Measurements from ENCODE around the gene RETREG2.

Gene RETREG2

DNA sequence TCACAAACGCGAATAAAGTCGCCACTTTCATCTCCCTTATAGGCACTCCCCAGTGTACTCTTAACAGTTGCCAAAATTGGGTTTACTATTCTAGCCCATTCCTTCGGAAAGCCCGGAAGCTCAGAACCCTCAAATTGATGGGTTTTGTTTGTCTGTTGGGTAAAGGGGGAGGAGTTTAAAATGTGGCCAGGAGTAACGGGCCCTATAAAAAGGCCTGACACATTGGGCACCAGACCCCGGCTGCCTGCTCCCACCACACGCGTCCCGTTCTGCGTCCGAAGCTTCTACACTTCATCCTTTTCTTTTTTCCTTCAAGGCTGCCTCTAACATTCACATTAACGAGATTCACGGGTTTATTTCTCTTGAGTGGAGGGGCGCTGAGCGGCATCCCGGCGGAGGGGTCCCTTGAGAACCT, 18.3 kb upstream of the RETREG2 start:
- TF ChIP-seq CTCF (IDR thresholded peaks at IDR 0.05; ENCODE audit: low read depth, low read length, missing control alignments) = no peak
- H3K4me3 ChIP-seq (replicated peaks; ENCODE audit: low read depth, low read length) = peak overlapping the region; percentile 57
- no peak for DNase-seq (ENCODE audit: extremely low read depth, low read depth)

GRCh38 chr2:219160186-219161017, 17.7 kb upstream of the RETREG2 start, which contains the start of gene NHEJ1:
Gene NHEJ1 (minus strand): TSS chr2:219160815. CDS start chr2:219158362, 2,453 bp downstream.
- DNase-seq (ENCODE audit: extremely low read depth, low read depth) = peak; percentile 62
- peak; percentile 96 for TF ChIP-seq CTCF (IDR thresholded peaks at IDR 0.05; ENCODE audit: low read depth, low read length, missing control alignments)
- H3K4me3 ChIP-seq (replicated peaks; ENCODE audit: low read depth, low read length) = peak within 1 kb of the TSS; percentile 57

DNA sequence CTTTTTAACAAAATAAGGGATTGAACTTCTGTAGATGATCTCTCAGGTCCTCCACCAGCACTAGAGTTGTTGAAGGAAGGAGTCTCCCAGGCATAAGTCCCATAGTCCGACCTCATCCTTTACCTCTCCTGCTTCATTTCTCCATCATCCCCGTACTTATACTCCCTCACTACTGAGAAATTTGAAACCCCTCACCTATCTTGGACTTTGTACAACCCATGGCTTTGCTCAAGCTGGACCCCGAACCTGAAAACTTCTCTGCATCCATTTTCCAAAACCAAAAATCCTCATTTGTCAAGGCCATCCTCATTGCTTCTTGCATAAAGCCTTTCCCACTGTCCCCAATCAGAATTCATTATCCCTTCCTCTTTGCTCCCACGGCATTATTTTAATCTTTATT, 17.0 kb upstream of the RETREG2 start:
- peak overlapping the region; percentile 57 for H3K4me3 ChIP-seq (replicated peaks; ENCODE audit: low read depth, low read length)
- TF ChIP-seq CTCF (IDR thresholded peaks at IDR 0.05; ENCODE audit: low read depth, low read length, missing control alignments) = no peak
- no peak for DNase-seq (ENCODE audit: extremely low read depth, low read depth)

DNA sequence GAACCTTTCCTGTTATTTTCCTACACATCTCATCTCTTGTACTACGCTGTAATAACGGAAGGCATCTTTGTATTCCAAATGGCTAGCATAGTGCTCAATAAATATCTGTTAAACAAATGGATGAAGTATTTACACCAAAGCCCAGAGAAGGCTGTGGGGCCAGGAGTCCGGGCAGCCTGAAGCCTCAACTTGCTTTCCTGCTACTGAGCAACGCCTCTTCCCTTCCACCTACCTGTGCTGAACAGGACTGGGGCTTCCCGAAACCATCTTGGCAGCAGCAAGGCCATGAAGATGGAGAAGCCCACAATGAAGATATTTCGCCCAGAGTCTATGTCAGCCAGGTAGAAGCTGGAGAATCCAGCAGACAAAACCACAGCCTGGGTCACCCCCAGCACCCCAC, 14.9 kb upstream of the RETREG2 start:
- H3K4me3 ChIP-seq (replicated peaks; ENCODE audit: low read depth, low read length) = no peak overlapping the region
- no peak for TF ChIP-seq CTCF (IDR thresholded peaks at IDR 0.05; ENCODE audit: low read depth, low read length, missing control alignments)
- no peak for DNase-seq (ENCODE audit: extremely low read depth, low read depth)

GRCh38 chr2:219165058-219165911, 12.8 kb upstream of the RETREG2 start:
- no peak for TF ChIP-seq CTCF (IDR thresholded peaks at IDR 0.05; ENCODE audit: low read depth, low read length, missing control alignments)
- H3K4me3 ChIP-seq (replicated peaks; ENCODE audit: low read depth, low read length) = no peak overlapping the region
- no peak for DNase-seq (ENCODE audit: extremely low read depth, low read depth)

DNA sequence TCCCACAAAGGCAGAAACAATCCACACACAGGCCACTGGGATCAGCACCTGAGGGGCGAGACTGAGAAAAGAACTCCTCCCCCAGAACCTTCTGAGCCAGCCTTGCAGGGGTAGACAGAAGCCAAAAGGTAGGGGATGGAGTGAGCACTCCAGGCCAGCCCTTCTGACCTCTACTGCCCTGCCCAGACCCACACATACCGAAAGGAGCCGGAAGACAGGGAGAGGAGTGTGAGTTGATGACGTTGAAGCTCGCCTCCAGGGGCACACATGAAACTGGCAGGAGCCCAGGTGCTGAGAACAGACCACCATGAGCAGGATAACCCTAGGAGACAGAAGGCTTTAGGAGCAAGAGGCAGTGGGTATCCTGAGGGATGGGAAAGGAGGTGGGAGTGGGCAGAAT, 10.1 kb upstream of the RETREG2 start:
- no peak for DNase-seq (ENCODE audit: extremely low read depth, low read depth)
- no peak for TF ChIP-seq CTCF (IDR thresholded peaks at IDR 0.05; ENCODE audit: low read depth, low read length, missing control alignments)
- no peak overlapping the region for H3K4me3 ChIP-seq (replicated peaks; ENCODE audit: low read depth, low read length)
